Endothelial cell (in vitro differentiated cells): ENCODE measurements around the gene CCDC172. TPM values are rescaled to one million over a fixed set of nuclear protein-coding genes. Genes with fewer than 3 reads are reported as not detected.

ENCODE experiments used
- DNase-seq: peaks from one replicate; pipeline ENCODE4 v3.0.0; 2021; ENCODE audit warnings: low spot score
- H3K27ac Mint-ChIP-seq: one replicate; pipeline ENCODE4 v1.8.0; 2021; ENCODE audit warnings: mixed read lengths, inconsistent platforms; ENCODE audit not compliant: unreplicated experiment
- H3K27me3 Mint-ChIP-seq: one replicate; pipeline ENCODE4 v1.8.0; 2021; ENCODE audit warnings: mild to moderate bottlenecking, moderate library complexity, mixed read lengths, inconsistent platforms; ENCODE audit not compliant: unreplicated experiment
- H3K36me3 Mint-ChIP-seq: one replicate; pipeline ENCODE4 v1.8.0; 2021; ENCODE audit warnings: mild to moderate bottlenecking, low read depth, mixed read lengths, inconsistent platforms; ENCODE audit not compliant: unreplicated experiment
- H3K4me1 Mint-ChIP-seq: one replicate; pipeline ENCODE4 v1.8.0; 2021; ENCODE audit warnings: mild to moderate bottlenecking, mixed read lengths, inconsistent platforms; ENCODE audit not compliant: unreplicated experiment
- H3K4me3 Mint-ChIP-seq: one replicate; pipeline ENCODE4 v1.8.0; 2021; ENCODE audit warnings: mild to moderate bottlenecking, mixed read lengths, inconsistent platforms; ENCODE audit not compliant: unreplicated experiment
- H3K9me3 Mint-ChIP-seq: one replicate; pipeline ENCODE4 v1.8.0; 2021; ENCODE audit warnings: mixed read lengths, inconsistent platforms; ENCODE audit not compliant: unreplicated experiment
- CTCF ChIP-seq: fragments of 200-600 bp; sonication (generic); IDR thresholded peaks from one replicate; pipeline ENCODE4 v1.5.0; 2021; ENCODE audit warnings: antibody characterized with exemption; ENCODE audit not compliant: unreplicated experiment
- long read RNA-seq: library from polyadenylated mRNA; unstranded; transcript quantifications from one replicate; pipeline ENCODE4 v2.0.0, GENCODE V29; 2020; ENCODE audit not compliant: unreplicated experiment
- total RNA-seq: library from RNA; stranded (reverse); fragmentation: NEBNext Ultra II Directional; extraction: Animal tissue kit (Norgen Biotek cat#: 25700); gene quantifications from one replicate; pipeline ENCODE4 v1.2.1, GENCODE V29; 2021; ENCODE audit not compliant: unreplicated experiment

The CCDC172 gene
- not detected for total RNA-seq
- long read RNA-seq: 0 reads

- TF ChIP-seq CTCF: no peak
- Mint-ChIP-seq H3K9me3 (no peaks in the 10 kb centered on the region), H3K27me3 (no peaks in the 10 kb centered on the region), H3K27ac (no peak within 1 kb of the TSS), H3K36me3 (no peaks in the 10 kb centered on the region), H3K4me3 (no peak within 1 kb of the TSS), H3K4me1 (peaks cover 3% of the 10 kb centered on the region)
- no peak for DNase-seq
Observed at GRCh38 chr10:116324227-116324950, at the start of gene CCDC172. TSS of gene CCDC172 (plus strand) at chr10:116324448. CDS start at chr10:116325012, 564 bp downstream.

- H3K27ac Mint-ChIP-seq: no peak overlapping the region
- DNase-seq: no peak
- peaks cover 3% of the 10 kb centered on the region for H3K36me3 Mint-ChIP-seq
- peaks cover 8% of the 10 kb centered on the region for H3K4me1 Mint-ChIP-seq
- no peaks in the 10 kb centered on the region for H3K9me3 Mint-ChIP-seq
- peaks cover 14% of the 10 kb centered on the region for H3K27me3 Mint-ChIP-seq
- no peak overlapping the region for H3K4me3 Mint-ChIP-seq
- no peak for TF ChIP-seq CTCF
Observed at GRCh38 chr10:116276981-116277380, 47.3 kb upstream of the CCDC172 start.

GRCh38 chr10:116278846-116279245 is 45.4 kb upstream of the CCDC172 start:
- no peak for DNase-seq
- peaks cover 12% of the 10 kb centered on the region for H3K27me3 Mint-ChIP-seq
- H3K4me1 Mint-ChIP-seq: peaks cover 3% of the 10 kb centered on the region
- H3K27ac Mint-ChIP-seq: no peak overlapping the region
- no peak for TF ChIP-seq CTCF
- no peaks in the 10 kb centered on the region for H3K36me3 Mint-ChIP-seq
- H3K4me3 Mint-ChIP-seq: no peak overlapping the region
- no peaks in the 10 kb centered on the region for H3K9me3 Mint-ChIP-seq

- H3K9me3 Mint-ChIP-seq: no peaks in the 10 kb centered on the region
- H3K4me1 Mint-ChIP-seq: peaks cover 4% of the 10 kb centered on the region
- DNase-seq: no peak
- no peak for TF ChIP-seq CTCF
- H3K27me3 Mint-ChIP-seq: no peaks in the 10 kb centered on the region
- no peak overlapping the region for H3K4me3 Mint-ChIP-seq
- no peak overlapping the region for H3K27ac Mint-ChIP-seq
- no peaks in the 10 kb centered on the region for H3K36me3 Mint-ChIP-seq
Observed at GRCh38 chr10:116281775-116282174, 42.5 kb upstream of the CCDC172 start.

- Mint-ChIP-seq H3K36me3 (no peaks in the 10 kb centered on the region), H3K4me1 (peaks cover 8% of the 10 kb centered on the region), H3K9me3 (no peaks in the 10 kb centered on the region), H3K4me3 (no peak overlapping the region), H3K27me3 (no peaks in the 10 kb centered on the region), H3K27ac (no peak overlapping the region)
- TF ChIP-seq CTCF: no peak
- no peak for DNase-seq
Observed at GRCh38 chr10:116286626-116287200, 37.5 kb upstream of the CCDC172 start.
